Parathyroid adenoma (tissue), 2 donors: Measurements from ENCODE around the gene GGPS1.

ENCODE experiments used
- H2AFZ ChIP-seq: fragments of 300-600 bp; sonication (generic); one replicate; pipeline ENCODE4 v1.7.0; 2017; ENCODE audit warnings: antibody characterized with exemption, mild to moderate bottlenecking
- H3K27ac ChIP-seq: fragments of 300-600 bp; sonication (generic); one replicate; pipeline ENCODE4 v1.7.0; 2017
- H3K27me3 ChIP-seq: fragments of 300-600 bp; sonication (generic); one replicate; pipeline ENCODE4 v1.7.0; 2017; ENCODE audit warnings: low read length; ENCODE audit not compliant: control insufficient read depth, insufficient read depth
- H3K36me3 ChIP-seq: fragments of 300-600 bp; sonication (generic); one replicate; pipeline ENCODE4 v1.7.0; 2017; ENCODE audit warnings: low read length; ENCODE audit not compliant: control insufficient read depth, insufficient read depth
- H3K4me1 ChIP-seq: fragments of 300-600 bp; sonication (generic); one replicate; pipeline ENCODE4 v1.7.0; 2017; ENCODE audit warnings: control low read depth
- H3K4me2 ChIP-seq: fragments of 300-600 bp; sonication (generic); one replicate; pipeline ENCODE4 v1.7.0; 2017; ENCODE audit warnings: low read length
- H3K4me3 ChIP-seq: fragments of 300-600 bp; sonication (generic); one replicate; pipeline ENCODE4 v1.7.0; 2017; ENCODE audit warnings: low read depth, low read length
- H3K79me2 ChIP-seq: fragments of 300-600 bp; sonication (generic); one replicate; pipeline ENCODE4 v1.7.0; 2017; ENCODE audit warnings: control low read depth
- H3K9ac ChIP-seq: fragments of 300-600 bp; sonication (generic); one replicate; pipeline ENCODE4 v1.7.0; 2017; ENCODE audit warnings: mild to moderate bottlenecking
- H3K9me3 ChIP-seq: fragments of 300-600 bp; sonication (generic); one replicate; pipeline ENCODE4 v1.7.0; 2017; ENCODE audit warnings: low read length; ENCODE audit not compliant: control insufficient read depth
- CTCF ChIP-seq: fragments of 300-600 bp; sonication (generic); IDR thresholded peaks from one replicate; pipeline ENCODE4 v1.7.0; 2017; ENCODE audit warnings: antibody characterized with exemption, mild to moderate bottlenecking
- donor health status: primary hyperparathyroidism.

The GGPS1 gene

GRCh38 chr1:235290740-235291502, 37.4 kb upstream of the GGPS1 start:
- H3K27me3 ChIP-seq: no peaks in the 10 kb centered on the region
- H3K36me3 ChIP-seq: no peaks in the 10 kb centered on the region
- H3K4me2 ChIP-seq: no peak overlapping the region
- H2AFZ ChIP-seq: no peak overlapping the region
- H3K9me3 ChIP-seq: no peaks in the 10 kb centered on the region
- H3K27ac ChIP-seq: no peak overlapping the region
- H3K4me1 ChIP-seq: no peaks in the 10 kb centered on the region
- H3K9ac ChIP-seq: no peak overlapping the region
- no peak for TF ChIP-seq CTCF
- peaks cover 25% of the 10 kb centered on the region for H3K79me2 ChIP-seq
- H3K4me3 ChIP-seq: no peak overlapping the region

GRCh38 chr1:235291599-235292091, 36.7 kb upstream of the GGPS1 start:
- no peak for TF ChIP-seq CTCF
- H3K9me3 ChIP-seq: no peaks in the 10 kb centered on the region
- no peak overlapping the region for H3K4me3 ChIP-seq
- peaks cover 22% of the 10 kb centered on the region for H3K79me2 ChIP-seq
- no peaks in the 10 kb centered on the region for H3K36me3 ChIP-seq
- H3K27ac ChIP-seq: no peak overlapping the region
- no peak overlapping the region for H3K9ac ChIP-seq
- no peaks in the 10 kb centered on the region for H3K27me3 ChIP-seq
- no peak overlapping the region for H2AFZ ChIP-seq
- no peaks in the 10 kb centered on the region for H3K4me1 ChIP-seq
- H3K4me2 ChIP-seq: no peak overlapping the region

- Histone ChIP-seq H3K9ac (no peak overlapping the region), H3K27me3 (no peaks in the 10 kb centered on the region), H3K4me1 (no peaks in the 10 kb centered on the region), H3K4me2 (no peak overlapping the region), H2AFZ (no peak overlapping the region), H3K27ac (no peak overlapping the region), H3K9me3 (no peaks in the 10 kb centered on the region), H3K36me3 (no peaks in the 10 kb centered on the region), H3K79me2 (peaks cover 24% of the 10 kb centered on the region), H3K4me3 (no peak overlapping the region)
- TF ChIP-seq CTCF: no peak
Observed at GRCh38 chr1:235292790-235293189, 35.6 kb upstream of the GGPS1 start.

- no peak overlapping the region for H2AFZ ChIP-seq
- no peak for TF ChIP-seq CTCF
- H3K9me3 ChIP-seq: no peaks in the 10 kb centered on the region
- H3K9ac ChIP-seq: no peak overlapping the region
- no peaks in the 10 kb centered on the region for H3K27me3 ChIP-seq
- H3K4me1 ChIP-seq: no peaks in the 10 kb centered on the region
- H3K27ac ChIP-seq: no peak overlapping the region
- H3K4me3 ChIP-seq: no peak overlapping the region
- H3K79me2 ChIP-seq: peaks cover 24% of the 10 kb centered on the region
- H3K36me3 ChIP-seq: no peaks in the 10 kb centered on the region
- H3K4me2 ChIP-seq: no peak overlapping the region
Observed at GRCh38 chr1:235293322-235293942, 34.9 kb upstream of the GGPS1 start.
